ENCODE results near the gene TTN.
"Not testable (repeated sequence)": the region's sequence is repeated elsewhere in the genome, so short reads cannot be mapped to it uniquely, and the experiment has no call there.

The TTN gene

GRCh38 chr2:178679891-178680290 lies 127.3 kb downstream of the TTN start:
- no peak overlapping the region for H3K4me3 ChIP-seq (ENCODE audit: low read depth, low read length)
- H3K36me3 ChIP-seq (ENCODE audit: insufficient read depth, low read length): no peaks in the 10 kb centered on the region
- H3K27me3 ChIP-seq (ENCODE audit: insufficient read depth, low read length): peaks cover 43% of the 10 kb centered on the region
- no peaks in the 10 kb centered on the region for H3K79me2 ChIP-seq (ENCODE audit: control insufficient read depth, insufficient read depth, low read length, unreplicated experiment)
- H2AFZ ChIP-seq (ENCODE audit: low read length, unreplicated experiment): no peak overlapping the region
- H3K4me1 ChIP-seq (ENCODE audit: control insufficient read depth, insufficient read depth, low read length, unreplicated experiment): no peaks in the 10 kb centered on the region
- H3K27ac ChIP-seq (ENCODE audit: low read depth, low read length): no peak overlapping the region

- Histone ChIP-seq H3K4me1 (ENCODE audit: control insufficient read depth, insufficient read depth, low read length, unreplicated experiment) (no peaks in the 10 kb centered on the region), H3K4me3 (ENCODE audit: low read depth, low read length) (no peak overlapping the region), H3K79me2 (ENCODE audit: control insufficient read depth, insufficient read depth, low read length, unreplicated experiment) (no peaks in the 10 kb centered on the region), H3K27me3 (ENCODE audit: insufficient read depth, low read length) (peaks cover 32% of the 10 kb centered on the region), H3K27ac (ENCODE audit: low read depth, low read length) (no peak overlapping the region), H2AFZ (ENCODE audit: low read length, unreplicated experiment) (no peak overlapping the region), H3K36me3 (ENCODE audit: insufficient read depth, low read length) (no peaks in the 10 kb centered on the region)
Measured at GRCh38 chr2:178677599-178677998, 129.6 kb downstream of the TTN start.

GRCh38 chr2:178676046-178676445 lies 131.2 kb downstream of the TTN start:
- no peaks in the 10 kb centered on the region for H3K4me1 ChIP-seq (ENCODE audit: control insufficient read depth, insufficient read depth, low read length, unreplicated experiment)
- H3K36me3 ChIP-seq (ENCODE audit: insufficient read depth, low read length): no peaks in the 10 kb centered on the region
- no peak overlapping the region for H3K27ac ChIP-seq (ENCODE audit: low read depth, low read length)
- no peak overlapping the region for H3K4me3 ChIP-seq (ENCODE audit: low read depth, low read length)
- H3K79me2 ChIP-seq (ENCODE audit: control insufficient read depth, insufficient read depth, low read length, unreplicated experiment): no peaks in the 10 kb centered on the region
- H2AFZ ChIP-seq (ENCODE audit: low read length, unreplicated experiment): no peak overlapping the region
- H3K27me3 ChIP-seq (ENCODE audit: insufficient read depth, low read length): peaks cover 32% of the 10 kb centered on the region

GRCh38 chr2:178674122-178674521 lies 133.1 kb downstream of the TTN start:
- Histone ChIP-seq H2AFZ (ENCODE audit: low read length, unreplicated experiment) (no peak overlapping the region), H3K79me2 (ENCODE audit: control insufficient read depth, insufficient read depth, low read length, unreplicated experiment) (no peaks in the 10 kb centered on the region), H3K4me1 (ENCODE audit: control insufficient read depth, insufficient read depth, low read length, unreplicated experiment) (no peaks in the 10 kb centered on the region), H3K27me3 (ENCODE audit: insufficient read depth, low read length) (peaks cover 29% of the 10 kb centered on the region), H3K27ac (ENCODE audit: low read depth, low read length) (no peak overlapping the region), H3K4me3 (ENCODE audit: low read depth, low read length) (no peak overlapping the region), H3K36me3 (ENCODE audit: insufficient read depth, low read length) (no peaks in the 10 kb centered on the region)

GRCh38 chr2:178666458-178666857 lies 140.8 kb downstream of the TTN start:
- Histone ChIP-seq H2AFZ (ENCODE audit: low read length, unreplicated experiment) (no peak overlapping the region), H3K27ac (ENCODE audit: low read depth, low read length) (no peak overlapping the region), H3K4me1 (ENCODE audit: control insufficient read depth, insufficient read depth, low read length, unreplicated experiment) (no peaks in the 10 kb centered on the region), H3K79me2 (ENCODE audit: control insufficient read depth, insufficient read depth, low read length, unreplicated experiment) (no peaks in the 10 kb centered on the region), H3K4me3 (ENCODE audit: low read depth, low read length) (no peak overlapping the region), H3K27me3 (ENCODE audit: insufficient read depth, low read length) (peaks cover 54% of the 10 kb centered on the region), H3K36me3 (ENCODE audit: insufficient read depth, low read length) (no peaks in the 10 kb centered on the region)

GRCh38 chr2:178658480-178658879 lies 148.7 kb downstream of the TTN start:
- H3K27ac ChIP-seq (ENCODE audit: low read depth, low read length); H3K4me3 ChIP-seq (ENCODE audit: low read depth, low read length); H3K27me3 ChIP-seq (ENCODE audit: insufficient read depth, low read length); H2AFZ ChIP-seq (ENCODE audit: low read length, unreplicated experiment); H3K4me1 ChIP-seq (ENCODE audit: control insufficient read depth, insufficient read depth, low read length, unreplicated experiment); H3K36me3 ChIP-seq (ENCODE audit: insufficient read depth, low read length); H3K79me2 ChIP-seq (ENCODE audit: control insufficient read depth, insufficient read depth, low read length, unreplicated experiment): not testable (repeated sequence)

- no peaks in the 10 kb centered on the region for H3K36me3 ChIP-seq (ENCODE audit: insufficient read depth, low read length)
Measured at GRCh38 chr2:178650554-178650953, 156.7 kb downstream of the TTN start.

GRCh38 chr2:178644919-178645318 lies 162.3 kb downstream of the TTN start:
- Histone ChIP-seq H3K27me3 (ENCODE audit: insufficient read depth, low read length) (peaks cover 6% of the 10 kb centered on the region; the same call in 1 of the 2 replicates), H3K27ac (ENCODE audit: low read depth, low read length) (no peak overlapping the region), H3K4me1 (ENCODE audit: control insufficient read depth, insufficient read depth, low read length, unreplicated experiment) (no peaks in the 10 kb centered on the region), H3K79me2 (ENCODE audit: control insufficient read depth, insufficient read depth, low read length, unreplicated experiment) (no peaks in the 10 kb centered on the region), H2AFZ (ENCODE audit: low read length, unreplicated experiment) (no peak overlapping the region), H3K4me3 (ENCODE audit: low read depth, low read length) (no peak overlapping the region), H3K36me3 (ENCODE audit: insufficient read depth, low read length) (no peaks in the 10 kb centered on the region)

More at GRCh38 chr2:178650554-178650953, 156.7 kb downstream of the TTN start:
- Histone ChIP-seq H3K4me3 (ENCODE audit: low read depth, low read length) (no peak overlapping the region), H2AFZ (ENCODE audit: low read length, unreplicated experiment) (no peak overlapping the region), H3K4me1 (ENCODE audit: control insufficient read depth, insufficient read depth, low read length, unreplicated experiment) (no peaks in the 10 kb centered on the region), H3K79me2 (ENCODE audit: control insufficient read depth, insufficient read depth, low read length, unreplicated experiment) (no peaks in the 10 kb centered on the region), H3K27me3 (ENCODE audit: insufficient read depth, low read length) (peaks cover 15% of the 10 kb centered on the region), H3K27ac (ENCODE audit: low read depth, low read length) (no peak overlapping the region)

GRCh38 chr2:178641498-178641897 lies 165.7 kb downstream of the TTN start:
- Histone ChIP-seq H3K27me3 (ENCODE audit: insufficient read depth, low read length) (peaks cover 6% of the 10 kb centered on the region; the same call in 1 of the 2 replicates), H3K36me3 (ENCODE audit: insufficient read depth, low read length) (no peaks in the 10 kb centered on the region), H3K4me3 (ENCODE audit: low read depth, low read length) (no peak overlapping the region), H2AFZ (ENCODE audit: low read length, unreplicated experiment) (no peak overlapping the region), H3K4me1 (ENCODE audit: control insufficient read depth, insufficient read depth, low read length, unreplicated experiment) (no peaks in the 10 kb centered on the region), H3K79me2 (ENCODE audit: control insufficient read depth, insufficient read depth, low read length, unreplicated experiment) (no peaks in the 10 kb centered on the region), H3K27ac (ENCODE audit: low read depth, low read length) (no peak overlapping the region)

- H3K27me3 ChIP-seq (ENCODE audit: insufficient read depth, low read length): peaks cover 15% of the 10 kb centered on the region; the same call in 1 of the 2 replicates
- no peaks in the 10 kb centered on the region for H3K79me2 ChIP-seq (ENCODE audit: control insufficient read depth, insufficient read depth, low read length, unreplicated experiment)
- H3K27ac ChIP-seq (ENCODE audit: low read depth, low read length): no peak overlapping the region
- no peak overlapping the region for H3K4me3 ChIP-seq (ENCODE audit: low read depth, low read length)
- H2AFZ ChIP-seq (ENCODE audit: low read length, unreplicated experiment): no peak overlapping the region
- no peaks in the 10 kb centered on the region for H3K4me1 ChIP-seq (ENCODE audit: control insufficient read depth, insufficient read depth, low read length, unreplicated experiment)
- no peaks in the 10 kb centered on the region for H3K36me3 ChIP-seq (ENCODE audit: insufficient read depth, low read length)
Measured at GRCh38 chr2:178635897-178636296, 171.3 kb downstream of the TTN start.

GRCh38 chr2:178632729-178633128 lies 174.5 kb downstream of the TTN start:
- H3K27me3 ChIP-seq (ENCODE audit: insufficient read depth, low read length): peaks cover 20% of the 10 kb centered on the region; the same call in 1 of the 2 replicates
- H3K27ac ChIP-seq (ENCODE audit: low read depth, low read length): no peak overlapping the region
- peak overlapping the region; percentile 7; the same call in 1 of the 2 replicates for H3K4me3 ChIP-seq (ENCODE audit: low read depth, low read length)
- no peaks in the 10 kb centered on the region for H3K79me2 ChIP-seq (ENCODE audit: control insufficient read depth, insufficient read depth, low read length, unreplicated experiment)
- no peak overlapping the region for H2AFZ ChIP-seq (ENCODE audit: low read length, unreplicated experiment)
- H3K36me3 ChIP-seq (ENCODE audit: insufficient read depth, low read length): no peaks in the 10 kb centered on the region
- H3K4me1 ChIP-seq (ENCODE audit: control insufficient read depth, insufficient read depth, low read length, unreplicated experiment): no peaks in the 10 kb centered on the region

Data from ACC112 (cell line).